GM19351 (cell line): ENCODE results near the gene TRAF3.
"Not testable (repeated sequence)": the region's sequence is repeated elsewhere in the genome, so short reads cannot be mapped to it uniquely, and the experiment has no call there.

Experiments used
- ATAC-seq: cut with Tn5 transposase; IDR thresholded peaks from one replicate; pipeline ENCODE4 v1.9.1; 2021; ENCODE audit warnings: mild to moderate bottlenecking, moderate library complexity; ENCODE audit not compliant: unreplicated experiment

TRAF3 gene

GRCh38 chr14:102859911-102860310 is 82.7 kb downstream of the TRAF3 start:
- no peak for ATAC-seq

- no peak for ATAC-seq
Observed at GRCh38 chr14:102862154-102862773, 85.0 kb downstream of the TRAF3 start.

DNA sequence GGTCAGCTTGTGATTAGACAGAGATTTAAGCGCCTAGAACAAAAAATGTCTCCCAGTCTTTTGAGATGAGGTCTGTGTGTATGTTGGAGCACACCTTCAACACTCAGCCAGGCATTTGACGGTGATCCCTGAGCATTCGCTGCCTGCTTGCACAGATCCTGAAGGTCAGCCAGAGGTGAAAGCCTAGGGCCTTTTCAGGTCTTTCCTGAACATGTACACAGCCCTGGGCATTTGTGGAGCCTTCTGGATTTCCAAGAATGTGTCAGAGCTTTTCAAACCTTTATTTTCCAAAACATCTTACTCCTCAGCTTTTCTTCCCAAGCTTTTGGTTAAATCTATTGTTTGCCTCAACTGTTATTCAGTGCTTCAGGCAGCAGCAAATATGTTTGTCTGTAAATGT is 86.1 kb downstream of the TRAF3 start:
- no peak for ATAC-seq

GRCh38 chr14:102865916-102866315 is 88.7 kb downstream of the TRAF3 start:
- not testable (repeated sequence) for ATAC-seq

- ATAC-seq = no peak
Observed at GRCh38 chr14:102866982-102867761, 89.9 kb downstream of the TRAF3 start.

GRCh38 chr14:102867826-102868580 is 90.8 kb downstream of the TRAF3 start:
- no peak for ATAC-seq

DNA sequence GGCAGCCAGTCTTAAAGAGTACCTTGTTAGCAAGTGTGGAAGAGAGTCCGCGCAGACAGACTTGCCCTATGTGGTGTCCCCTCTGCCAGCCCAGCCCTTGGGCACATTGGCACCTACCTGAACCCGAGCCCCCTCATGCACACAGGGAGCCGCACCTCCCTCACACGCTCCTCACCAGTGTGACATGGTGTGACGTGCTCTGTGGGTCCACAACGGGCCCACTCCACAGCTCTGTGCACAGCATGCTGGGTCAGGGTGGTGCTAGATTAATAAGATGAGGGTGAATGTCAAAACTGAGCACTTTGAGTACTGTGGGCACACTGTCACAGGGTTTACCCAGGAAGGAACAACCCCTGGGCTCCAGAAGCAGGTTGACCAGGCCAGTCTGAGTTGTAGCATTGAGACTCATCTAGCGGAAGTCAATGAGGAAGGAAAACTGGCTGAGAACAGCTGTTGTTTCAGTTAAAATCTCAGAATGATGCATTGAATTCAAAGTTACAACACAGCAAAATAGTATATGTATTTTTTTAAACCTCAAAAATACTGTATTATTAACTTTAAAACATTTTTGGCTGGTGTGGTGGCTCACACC is 91.8 kb downstream of the TRAF3 start:
- ATAC-seq = no peak

GRCh38 chr14:102870246-102870645 is 93.0 kb downstream of the TRAF3 start:
- no peak for ATAC-seq

DNA sequence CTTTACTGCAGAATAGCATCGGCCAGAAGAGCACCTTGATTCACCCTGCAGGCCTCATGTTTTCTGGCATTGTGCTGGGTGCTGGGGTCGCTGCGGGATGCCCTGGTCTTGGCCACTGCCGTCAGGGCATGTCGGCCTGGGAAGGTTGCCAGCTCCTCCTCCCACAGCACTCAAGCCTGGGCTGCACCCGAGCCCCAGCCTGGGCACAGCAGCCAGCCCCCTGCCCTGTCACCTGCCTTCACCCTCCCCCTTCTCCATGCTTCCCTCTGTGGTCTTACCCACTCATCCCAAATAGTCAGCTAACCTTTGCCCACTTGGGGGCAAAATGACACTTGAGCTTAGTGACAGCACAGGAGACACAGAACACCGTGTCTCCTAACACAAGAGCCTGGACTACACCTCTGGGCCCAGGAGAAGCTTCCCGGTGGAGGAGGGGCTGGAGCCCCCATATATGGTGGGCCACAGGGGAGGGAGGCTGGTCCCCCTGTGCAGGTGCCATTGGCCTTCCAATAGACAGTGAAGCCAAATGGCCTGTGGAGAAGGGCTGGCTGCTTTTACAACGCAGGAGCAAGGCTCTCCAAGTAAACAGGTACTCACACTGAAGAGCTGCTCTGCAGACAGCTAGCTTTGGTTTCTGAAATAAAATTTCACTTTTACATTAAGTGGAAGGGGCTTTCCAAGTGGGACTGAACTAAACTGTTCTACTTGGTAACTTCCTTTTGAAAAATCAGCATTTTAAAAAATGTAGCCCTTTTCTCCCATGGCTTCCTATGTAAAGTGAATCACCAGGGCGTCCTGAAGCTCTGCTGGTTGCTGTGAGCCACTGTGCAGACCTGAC is 94.0 kb downstream of the TRAF3 start:
- no peak for ATAC-seq

DNA sequence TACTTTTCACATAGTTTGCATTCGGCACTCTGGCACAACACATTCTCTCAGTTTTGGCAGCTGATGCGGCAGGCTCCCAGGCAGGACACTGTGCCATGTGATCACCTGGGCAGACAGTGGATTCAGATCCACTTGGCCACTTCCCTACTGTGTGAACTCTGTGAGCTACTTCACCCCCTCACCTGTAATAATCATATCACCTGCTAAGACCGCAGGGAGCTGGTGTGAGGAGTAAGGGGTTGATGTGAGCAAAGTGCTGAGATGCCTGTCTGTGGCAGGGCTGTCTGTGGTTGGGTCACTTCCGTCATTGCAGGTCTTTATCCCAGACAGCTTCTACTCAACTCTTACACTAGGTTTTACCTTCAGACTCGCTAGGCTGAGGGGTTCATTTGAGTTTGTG is 94.8 kb downstream of the TRAF3 start:
- no peak for ATAC-seq

- ATAC-seq = no peak
Observed at GRCh38 chr14:102873131-102873530, 95.9 kb downstream of the TRAF3 start.

- no peak for ATAC-seq
Observed at GRCh38 chr14:102873546-102874061, 96.4 kb downstream of the TRAF3 start.

DNA sequence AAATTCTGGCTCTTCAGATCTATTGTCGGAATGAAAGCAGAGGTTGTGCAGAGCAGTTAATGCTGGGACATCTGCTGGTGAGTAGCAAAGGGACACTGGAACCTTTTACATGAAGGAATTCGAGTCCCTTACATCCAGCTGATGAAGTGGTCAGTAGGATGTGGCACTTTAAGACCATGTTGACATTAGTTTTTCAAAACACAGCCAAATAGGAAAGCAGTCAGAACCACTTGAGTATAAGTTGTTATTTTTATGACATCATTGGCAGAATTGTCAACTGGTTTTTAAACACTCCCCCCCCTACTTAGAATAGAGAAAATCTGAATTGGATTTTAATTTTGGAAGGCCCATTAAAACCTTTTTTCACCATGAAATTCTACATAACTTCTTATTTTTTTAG is 98.4 kb downstream of the TRAF3 start:
- no peak for ATAC-seq

GRCh38 chr14:102877511-102877910 is 100.3 kb downstream of the TRAF3 start:
- ATAC-seq = not testable (repeated sequence)

- no peak for ATAC-seq
Observed at GRCh38 chr14:102878174-102878969, 101.1 kb downstream of the TRAF3 start.

GRCh38 chr14:102878970-102879460 is 101.8 kb downstream of the TRAF3 start:
- ATAC-seq = no peak

GRCh38 chr14:102882226-102882906 is 105.1 kb downstream of the TRAF3 start:
- no peak for ATAC-seq

- ATAC-seq = no peak
Observed at GRCh38 chr14:102883089-102883541, 105.9 kb downstream of the TRAF3 start.

DNA sequence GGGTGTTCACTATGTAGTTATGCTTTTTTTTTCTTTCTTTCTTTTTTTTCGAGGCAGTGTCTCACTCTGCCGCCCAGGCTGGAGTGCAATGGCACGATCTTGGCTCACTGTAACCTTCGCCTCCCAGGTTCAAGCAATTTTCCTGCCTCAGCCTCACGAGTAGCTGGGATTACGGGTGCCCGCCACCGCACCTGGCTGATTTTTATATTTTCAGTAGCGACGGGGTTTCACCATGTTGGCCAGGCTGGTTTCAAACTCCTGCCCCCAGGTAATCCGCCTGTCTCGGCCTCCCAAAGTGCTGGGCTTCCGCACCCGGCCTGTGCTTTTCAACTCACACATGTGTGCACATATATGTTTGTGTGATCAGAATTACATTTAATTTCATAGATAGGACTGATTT is 106.3 kb downstream of the TRAF3 start:
- ATAC-seq = no peak
